ENCODE data around the gene EIF3D.

Gene EIF3D, protein sequence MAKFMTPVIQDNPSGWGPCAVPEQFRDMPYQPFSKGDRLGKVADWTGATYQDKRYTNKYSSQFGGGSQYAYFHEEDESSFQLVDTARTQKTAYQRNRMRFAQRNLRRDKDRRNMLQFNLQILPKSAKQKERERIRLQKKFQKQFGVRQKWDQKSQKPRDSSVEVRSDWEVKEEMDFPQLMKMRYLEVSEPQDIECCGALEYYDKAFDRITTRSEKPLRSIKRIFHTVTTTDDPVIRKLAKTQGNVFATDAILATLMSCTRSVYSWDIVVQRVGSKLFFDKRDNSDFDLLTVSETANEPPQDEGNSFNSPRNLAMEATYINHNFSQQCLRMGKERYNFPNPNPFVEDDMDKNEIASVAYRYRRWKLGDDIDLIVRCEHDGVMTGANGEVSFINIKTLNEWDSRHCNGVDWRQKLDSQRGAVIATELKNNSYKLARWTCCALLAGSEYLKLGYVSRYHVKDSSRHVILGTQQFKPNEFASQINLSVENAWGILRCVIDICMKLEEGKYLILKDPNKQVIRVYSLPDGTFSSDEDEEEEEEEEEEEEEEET

DNA sequence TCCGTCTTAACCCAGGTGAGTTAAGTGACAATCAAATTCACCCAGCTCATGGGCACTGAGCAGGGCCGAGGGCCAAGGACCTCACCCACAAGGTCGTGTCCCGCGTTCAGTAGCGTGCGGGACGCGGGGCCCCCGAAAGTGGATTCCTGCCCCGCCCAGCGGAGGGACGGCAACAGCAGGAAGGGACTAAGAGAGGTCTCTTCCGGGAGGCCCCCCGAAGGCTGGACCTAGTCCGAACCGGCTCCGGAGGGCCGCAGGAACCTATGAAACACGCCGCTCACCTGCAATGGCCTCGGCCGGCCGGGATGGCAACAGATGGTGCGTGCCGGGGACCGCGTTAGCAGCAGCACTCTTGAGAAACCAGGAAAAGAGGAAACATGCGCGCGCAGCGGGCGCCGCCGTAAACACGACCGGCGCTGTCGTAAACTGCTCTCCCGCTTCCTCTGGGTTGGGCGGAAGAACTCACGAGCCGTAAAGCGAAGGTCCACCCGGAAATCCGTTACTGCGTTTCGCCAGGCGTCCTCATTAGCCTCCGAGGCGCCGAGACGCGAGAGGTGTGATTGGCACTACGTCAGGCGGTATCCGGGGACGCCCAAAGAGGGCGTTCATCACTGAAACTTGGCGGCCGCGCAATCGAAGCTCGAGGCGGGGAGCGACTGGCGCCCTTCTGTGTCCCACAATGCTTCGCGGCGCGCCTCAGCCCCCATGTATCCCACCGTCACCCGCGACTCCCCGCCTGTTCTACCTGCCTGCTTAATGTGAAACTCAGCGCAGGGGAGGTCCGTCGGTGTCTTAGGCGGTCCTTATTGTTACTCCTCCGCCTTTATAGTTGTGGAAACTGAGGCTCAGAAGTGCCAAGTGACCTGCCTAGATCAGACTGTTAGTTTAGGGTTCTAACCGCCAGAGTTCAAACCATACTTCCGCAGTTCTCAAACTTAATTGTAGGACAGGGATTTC lies at the start of gene EIF3D:
Gene EIF3D, minus strand, starts transcription at position 372 of the 957 bp plus-strand sequence. CDS start 3,045 bp downstream, outside the sequence.
- Histone ChIP-seq H3K27me3 (ENCODE audit: control insufficient read depth, insufficient read depth, low read length) (no peaks in the 10 kb centered on the region), H3K4me1 (ENCODE audit: control insufficient read depth, insufficient read depth, low read length) (peaks cover 10% of the 10 kb centered on the region), H3K36me3 (ENCODE audit: control insufficient read depth, insufficient read depth, low read length) (peaks cover 33% of the 10 kb centered on the region), H3K27ac (ENCODE audit: low read depth, low read length) (peak within 1 kb of the TSS; percentile 92), H3K9ac (ENCODE audit: low read length) (peak within 1 kb of the TSS; percentile 96), H3K9me3 (ENCODE audit: control insufficient read depth, insufficient read depth, low read depth, low read length) (0 out of 2 replicates have a peak, but pooled peaks cover 3% of the 10 kb centered on the region), H3K4me3 (ENCODE audit: low read depth, low read length) (peak within 1 kb of the TSS; percentile 81)

DNA sequence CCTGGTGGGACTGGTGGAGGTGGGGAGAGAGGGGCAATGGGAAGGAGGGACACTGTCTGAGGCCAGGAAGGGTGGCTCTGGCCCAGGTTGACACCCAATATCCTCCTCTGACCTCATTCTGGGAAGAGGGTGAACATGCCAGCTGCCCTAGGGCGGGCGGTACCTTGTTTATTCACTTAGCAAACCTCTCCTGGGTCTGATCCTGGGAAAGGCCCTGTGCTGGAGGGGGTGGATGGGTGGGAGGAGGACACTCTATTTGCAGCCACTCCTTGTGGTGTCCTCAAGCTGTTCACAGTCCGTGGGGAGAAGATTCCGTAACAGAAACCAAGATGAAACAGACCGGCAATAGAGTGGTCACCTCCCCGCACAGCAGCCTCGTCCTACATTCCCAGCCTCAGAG lies 49.7 kb upstream of the EIF3D start:
- no peak overlapping the region for H3K4me3 ChIP-seq (ENCODE audit: low read depth, low read length)

DNA sequence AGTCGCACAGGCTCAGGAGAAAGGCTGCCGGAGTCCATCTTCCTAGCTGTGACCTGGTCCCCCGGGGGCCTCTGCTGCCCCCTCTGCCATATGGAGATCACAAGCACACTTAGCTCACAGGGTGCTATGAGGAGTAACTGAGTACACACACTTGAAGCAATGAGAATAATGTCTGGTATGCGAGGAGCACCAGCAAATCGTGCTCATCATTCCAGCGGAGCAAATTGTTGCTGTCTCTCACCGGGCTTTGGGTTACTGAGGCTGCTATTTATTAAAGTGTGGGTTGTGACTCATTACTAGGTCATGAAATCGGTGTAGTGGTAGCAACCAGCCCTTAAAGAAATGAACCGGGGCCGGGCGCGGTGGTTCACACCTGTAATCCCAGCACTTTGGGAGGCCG lies 48.1 kb upstream of the EIF3D start:
- no peaks in the 10 kb centered on the region for H3K9me3 ChIP-seq (ENCODE audit: control insufficient read depth, insufficient read depth, low read depth, low read length)
- H3K36me3 ChIP-seq (ENCODE audit: control insufficient read depth, insufficient read depth, low read length): no peaks in the 10 kb centered on the region
- H3K4me3 ChIP-seq (ENCODE audit: low read depth, low read length): no peak overlapping the region
- H3K27me3 ChIP-seq (ENCODE audit: control insufficient read depth, insufficient read depth, low read length): no peaks in the 10 kb centered on the region
- no peaks in the 10 kb centered on the region for H3K4me1 ChIP-seq (ENCODE audit: control insufficient read depth, insufficient read depth, low read length)
- H3K9ac ChIP-seq (ENCODE audit: low read length): no peak overlapping the region
- H3K27ac ChIP-seq (ENCODE audit: low read depth, low read length): no peak overlapping the region

More for the DNA sequence above, 49.7 kb upstream of the EIF3D start:
- no peaks in the 10 kb centered on the region for H3K4me1 ChIP-seq (ENCODE audit: control insufficient read depth, insufficient read depth, low read length)
- no peaks in the 10 kb centered on the region for H3K9me3 ChIP-seq (ENCODE audit: control insufficient read depth, insufficient read depth, low read depth, low read length)
- no peak overlapping the region for H3K27ac ChIP-seq (ENCODE audit: low read depth, low read length)
- no peaks in the 10 kb centered on the region for H3K27me3 ChIP-seq (ENCODE audit: control insufficient read depth, insufficient read depth, low read length)
- no peak overlapping the region for H3K9ac ChIP-seq (ENCODE audit: low read length)
- H3K36me3 ChIP-seq (ENCODE audit: control insufficient read depth, insufficient read depth, low read length): no peaks in the 10 kb centered on the region

DNA sequence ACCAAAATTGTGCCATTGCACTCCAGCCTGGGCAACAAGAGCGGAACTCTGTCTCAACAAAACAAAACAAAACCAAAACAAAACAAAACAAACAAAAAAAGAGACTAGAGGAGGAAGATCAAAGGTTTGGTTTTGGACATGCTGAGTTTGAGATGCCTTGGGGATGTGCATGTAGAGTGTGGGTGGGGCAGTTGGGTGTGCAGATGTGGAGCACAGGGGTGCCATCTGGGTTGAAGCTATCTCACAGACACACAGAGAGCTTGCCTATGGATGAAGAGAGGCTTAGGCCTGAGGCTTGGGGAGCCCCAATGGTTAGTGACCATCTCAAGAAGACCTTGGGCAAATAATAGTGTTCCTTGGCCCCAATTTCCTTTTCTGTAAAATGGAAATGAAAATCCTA lies 45.8 kb upstream of the EIF3D start:
- H3K4me1 ChIP-seq (ENCODE audit: control insufficient read depth, insufficient read depth, low read length): 0 out of 2 replicates have a peak, but pooled peaks cover 7% of the 10 kb centered on the region

DNA sequence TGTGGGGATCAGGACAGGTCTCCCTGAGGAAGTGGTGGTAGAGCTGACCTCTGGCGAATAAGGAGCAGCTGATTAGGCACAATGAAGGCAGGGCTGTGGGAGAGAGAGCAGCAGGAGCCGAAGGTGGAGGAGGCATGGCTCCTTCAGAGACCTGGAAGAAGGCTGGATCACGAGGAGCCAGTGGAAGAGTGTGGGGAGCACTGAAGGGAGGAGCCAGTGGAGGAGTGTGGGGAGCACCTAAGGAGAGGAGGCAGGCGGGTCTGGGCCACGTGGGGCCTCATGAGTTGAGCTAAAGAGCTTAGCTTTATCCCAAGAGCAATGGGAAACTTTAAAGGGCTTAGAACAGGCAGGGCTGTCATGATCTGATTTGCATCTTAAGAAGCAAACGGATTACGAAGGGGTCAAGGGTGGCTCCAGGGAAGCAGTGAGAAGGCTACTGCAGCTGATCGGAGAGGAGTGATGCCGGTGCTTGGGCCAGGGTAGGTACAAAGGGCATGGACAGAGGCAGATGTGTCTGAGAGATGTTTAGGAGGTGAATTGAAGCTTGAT lies 44.9 kb upstream of the EIF3D start:
- H3K9ac ChIP-seq (ENCODE audit: low read length): no peak overlapping the region
- H3K27ac ChIP-seq (ENCODE audit: low read depth, low read length): no peak overlapping the region
- no peaks in the 10 kb centered on the region for H3K9me3 ChIP-seq (ENCODE audit: control insufficient read depth, insufficient read depth, low read depth, low read length)
- no peaks in the 10 kb centered on the region for H3K27me3 ChIP-seq (ENCODE audit: control insufficient read depth, insufficient read depth, low read length)
- 0 out of 2 replicates have a peak, but pooled peaks cover 7% of the 10 kb centered on the region for H3K4me1 ChIP-seq (ENCODE audit: control insufficient read depth, insufficient read depth, low read length)
- H3K4me3 ChIP-seq (ENCODE audit: low read depth, low read length): no peak overlapping the region
- no peaks in the 10 kb centered on the region for H3K36me3 ChIP-seq (ENCODE audit: control insufficient read depth, insufficient read depth, low read length)

More for the DNA sequence above, 45.8 kb upstream of the EIF3D start:
- Histone ChIP-seq H3K4me3 (ENCODE audit: low read depth, low read length) (no peak overlapping the region), H3K27ac (ENCODE audit: low read depth, low read length) (no peak overlapping the region), H3K36me3 (ENCODE audit: control insufficient read depth, insufficient read depth, low read length) (no peaks in the 10 kb centered on the region), H3K27me3 (ENCODE audit: control insufficient read depth, insufficient read depth, low read length) (no peaks in the 10 kb centered on the region), H3K9ac (ENCODE audit: low read length) (no peak overlapping the region), H3K9me3 (ENCODE audit: control insufficient read depth, insufficient read depth, low read depth, low read length) (no peaks in the 10 kb centered on the region)

DNA sequence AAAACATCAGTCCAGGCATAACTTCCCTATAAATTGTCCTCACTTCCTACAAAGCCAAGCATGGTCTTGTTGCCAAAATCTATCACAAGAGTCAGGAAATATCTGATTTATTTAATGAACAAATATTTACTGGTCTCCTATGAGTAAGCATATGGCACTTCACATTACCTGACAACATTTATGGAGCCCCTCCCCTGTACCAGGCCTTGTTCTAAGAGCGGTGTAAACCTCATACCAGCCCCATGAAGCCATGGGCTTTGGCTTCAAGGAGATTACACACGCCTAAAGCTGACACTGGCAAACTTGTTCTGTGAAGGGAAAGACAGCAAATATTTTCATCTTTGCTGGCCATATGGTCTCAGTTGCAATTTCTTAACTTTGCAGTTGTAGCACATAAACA lies 43.0 kb upstream of the EIF3D start:
- H3K27me3 ChIP-seq (ENCODE audit: control insufficient read depth, insufficient read depth, low read length): no peaks in the 10 kb centered on the region
- H3K27ac ChIP-seq (ENCODE audit: low read depth, low read length): no peak overlapping the region
- no peaks in the 10 kb centered on the region for H3K9me3 ChIP-seq (ENCODE audit: control insufficient read depth, insufficient read depth, low read depth, low read length)
- no peak overlapping the region for H3K9ac ChIP-seq (ENCODE audit: low read length)
- H3K36me3 ChIP-seq (ENCODE audit: control insufficient read depth, insufficient read depth, low read length): no peaks in the 10 kb centered on the region
- H3K4me1 ChIP-seq (ENCODE audit: control insufficient read depth, insufficient read depth, low read length): 0 out of 2 replicates have a peak, but pooled peaks cover 7% of the 10 kb centered on the region
- H3K4me3 ChIP-seq (ENCODE audit: low read depth, low read length): no peak overlapping the region

DNA sequence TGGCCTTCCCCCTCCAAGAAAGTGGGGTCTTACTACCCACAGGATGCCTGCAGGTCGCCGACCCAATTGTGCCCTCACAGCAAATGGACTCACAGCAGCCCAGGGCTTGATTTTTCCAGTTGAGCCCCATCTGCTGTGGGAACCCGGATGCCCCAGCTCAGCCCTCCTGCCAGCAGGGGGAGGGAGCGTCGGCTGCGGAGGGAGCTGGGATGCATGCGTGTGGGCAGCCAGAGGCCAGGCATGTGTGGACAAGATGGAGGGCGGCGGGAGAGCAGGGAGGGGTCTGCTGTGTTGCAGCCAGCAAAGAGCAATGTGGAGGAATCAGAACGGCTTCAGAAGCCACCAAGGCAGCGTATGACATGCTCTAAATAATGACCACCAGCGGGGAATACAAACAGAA lies 41.0 kb upstream of the EIF3D start:
- Histone ChIP-seq H3K9ac (ENCODE audit: low read length) (no peak overlapping the region), H3K9me3 (ENCODE audit: control insufficient read depth, insufficient read depth, low read depth, low read length) (no peaks in the 10 kb centered on the region), H3K27ac (ENCODE audit: low read depth, low read length) (no peak overlapping the region), H3K4me1 (ENCODE audit: control insufficient read depth, insufficient read depth, low read length) (0 out of 2 replicates have a peak, but pooled peaks cover 7% of the 10 kb centered on the region), H3K36me3 (ENCODE audit: control insufficient read depth, insufficient read depth, low read length) (no peaks in the 10 kb centered on the region), H3K4me3 (ENCODE audit: low read depth, low read length) (no peak overlapping the region), H3K27me3 (ENCODE audit: control insufficient read depth, insufficient read depth, low read length) (no peaks in the 10 kb centered on the region)

DNA sequence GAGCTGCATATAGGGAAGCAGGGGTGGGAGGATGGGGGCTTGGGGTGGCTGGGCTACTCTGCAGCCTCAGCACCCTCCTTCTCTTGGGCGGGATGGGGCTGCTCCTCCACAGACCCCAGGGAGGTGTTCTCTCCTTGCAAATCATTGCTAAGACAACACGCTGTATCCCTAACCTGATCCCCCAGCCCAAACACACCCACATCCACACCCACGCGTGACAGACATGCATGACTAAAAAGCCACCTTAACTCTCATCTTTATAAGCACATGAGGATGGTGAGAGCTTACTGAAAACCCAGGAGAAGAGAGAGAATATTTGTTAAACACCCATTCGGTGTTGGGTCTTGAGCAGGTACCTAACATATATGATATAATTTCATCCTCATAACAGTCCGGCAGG lies 39.9 kb upstream of the EIF3D start:
- Histone ChIP-seq H3K27me3 (ENCODE audit: control insufficient read depth, insufficient read depth, low read length) (no peaks in the 10 kb centered on the region), H3K4me1 (ENCODE audit: control insufficient read depth, insufficient read depth, low read length) (0 out of 2 replicates have a peak, but pooled peaks cover 7% of the 10 kb centered on the region), H3K36me3 (ENCODE audit: control insufficient read depth, insufficient read depth, low read length) (no peaks in the 10 kb centered on the region)

DNA sequence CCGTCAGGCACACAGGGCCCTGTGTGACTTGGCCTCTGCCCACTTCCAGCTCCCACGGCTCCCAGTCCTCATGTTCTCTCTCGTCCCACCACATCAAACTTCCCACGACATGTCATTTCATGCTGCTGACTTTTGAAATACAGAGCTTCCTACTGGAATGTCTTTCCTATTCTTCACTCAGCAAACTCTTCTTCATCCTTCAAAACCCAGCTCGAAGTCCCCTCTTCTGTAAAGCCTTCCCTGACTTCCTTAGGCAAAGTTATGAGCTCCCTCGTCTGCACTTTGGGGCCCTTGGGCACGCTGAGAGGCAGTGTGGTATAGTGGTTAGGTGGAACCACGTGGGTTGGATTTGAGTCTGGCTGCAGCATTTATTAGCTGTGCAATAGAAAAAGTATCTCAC lies 37.8 kb upstream of the EIF3D start:
- no peak overlapping the region for H3K4me3 ChIP-seq (ENCODE audit: low read depth, low read length)
- no peaks in the 10 kb centered on the region for H3K27me3 ChIP-seq (ENCODE audit: control insufficient read depth, insufficient read depth, low read length)
- no peaks in the 10 kb centered on the region for H3K36me3 ChIP-seq (ENCODE audit: control insufficient read depth, insufficient read depth, low read length)
- no peak overlapping the region for H3K9ac ChIP-seq (ENCODE audit: low read length)
- H3K9me3 ChIP-seq (ENCODE audit: control insufficient read depth, insufficient read depth, low read depth, low read length): no peaks in the 10 kb centered on the region
- peaks cover 26% of the 10 kb centered on the region for H3K4me1 ChIP-seq (ENCODE audit: control insufficient read depth, insufficient read depth, low read length)
- no peak overlapping the region for H3K27ac ChIP-seq (ENCODE audit: low read depth, low read length)

More for the DNA sequence above, 39.9 kb upstream of the EIF3D start:
- Histone ChIP-seq H3K4me3 (ENCODE audit: low read depth, low read length) (no peak overlapping the region), H3K9me3 (ENCODE audit: control insufficient read depth, insufficient read depth, low read depth, low read length) (no peaks in the 10 kb centered on the region), H3K9ac (ENCODE audit: low read length) (no peak overlapping the region), H3K27ac (ENCODE audit: low read depth, low read length) (no peak overlapping the region)

DNA sequence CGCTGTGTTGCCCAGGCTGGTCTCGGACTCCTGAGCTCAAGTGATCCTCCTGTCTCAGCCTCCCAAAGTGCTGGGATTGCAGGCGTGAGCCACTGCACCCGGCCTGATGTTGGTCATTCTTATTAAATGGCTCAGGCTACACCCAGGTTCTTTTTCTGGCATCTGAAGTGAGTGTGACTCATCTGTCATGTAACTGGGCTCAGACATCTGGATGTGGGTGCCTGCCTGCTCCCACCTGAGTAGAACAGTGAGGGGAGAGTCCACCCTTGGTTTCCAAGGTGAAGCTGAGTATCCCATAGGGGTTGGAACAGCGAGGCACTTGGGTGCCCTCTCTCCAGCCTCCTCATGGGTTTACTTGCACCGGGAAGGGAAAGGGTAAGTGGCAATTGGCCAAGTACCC lies 36.7 kb upstream of the EIF3D start:
- no peaks in the 10 kb centered on the region for H3K27me3 ChIP-seq (ENCODE audit: control insufficient read depth, insufficient read depth, low read length)
- peaks cover 35% of the 10 kb centered on the region for H3K4me1 ChIP-seq (ENCODE audit: control insufficient read depth, insufficient read depth, low read length)
- H3K9ac ChIP-seq (ENCODE audit: low read length): no peak overlapping the region
- no peaks in the 10 kb centered on the region for H3K36me3 ChIP-seq (ENCODE audit: control insufficient read depth, insufficient read depth, low read length)
- no peak overlapping the region for H3K4me3 ChIP-seq (ENCODE audit: low read depth, low read length)
- no peaks in the 10 kb centered on the region for H3K9me3 ChIP-seq (ENCODE audit: control insufficient read depth, insufficient read depth, low read depth, low read length)
- H3K27ac ChIP-seq (ENCODE audit: low read depth, low read length): no peak overlapping the region

Measured in HUES6 (cell line).